Endothelial cell of umbilical vein (primary cell): ENCODE results near the gene RECK. TPM values are rescaled to one million over a fixed set of nuclear protein-coding genes. Genes with fewer than 3 reads are reported as not detected.
A peak's percentile ranks its signal among the peaks of the same experiment; 100 is the strongest.

Source experiments
- Bru-seq: library from RNA; stranded (reverse); fragments of 400-500 nt; gene quantifications from one replicate; lab custom pipeline; 2021; lab: Mats Ljungman, UMichigan
- BruChase-seq, 2 experiments: library from RNA; stranded (reverse); fragments of 400-500 nt; gene quantifications; one replicate each; lab custom pipeline; 2021; lab: Mats Ljungman, UMichigan
- BruUV-seq: library from RNA; stranded (reverse); fragments of 400-500 nt; replicated peaks from 2 replicates; lab custom pipeline; 2021; lab: Mats Ljungman, UMichigan
- CTCF ChIA-PET: fragments of 300-600, 350-600 bp; sonication (Branson Sonifier 250); formaldehyde crosslinking; loops from one replicate; lab custom pipeline; 2021; ENCODE audit warnings: antibody characterized with exemption, inconsistent platforms; lab: Charles Lee
- POLR2A ChIA-PET: fragments of 300-600, 350-600 bp; sonication (Branson Sonifier 250); formaldehyde crosslinking; loops from one replicate; lab custom pipeline; 2021; ENCODE audit warnings: antibody characterized with exemption, inconsistent platforms; lab: Charles Lee
- DNase-seq: peaks from one replicate; pipeline ENCODE4 v3.0.0-alpha.2; 2011; ENCODE audit warnings: low read depth, low spot score
- FAIRE-seq: peaks from 2 replicates; lab custom pipeline; 2011; peaks lifted over from hg19 to GRCh38; lab: Jason Lieb, UNC
- H2AFZ ChIP-seq: 2 replicates; pipeline ENCODE4 v1.6.0; 2012; ENCODE audit warnings: low read depth, low read length, control low read depth, inconsistent platforms
- H3K27ac ChIP-seq: 2 replicates; pipeline ENCODE4 v1.5.1; 2011; ENCODE audit warnings: low read depth, mild to moderate bottlenecking, control low read depth, low read length, moderate library complexity; ENCODE audit not compliant: insufficient read depth
- H3K27me3 ChIP-seq, 2 experiments: 2 replicates each; pipeline versions ENCODE4 v1.6.0 to v1.6.1; 2011; ENCODE audit warnings: low read length in 2 of 2, mixed read lengths in 1 of 2; ENCODE audit not compliant: control insufficient read depth in 2 of 2, insufficient read depth in 2 of 2
- H3K36me3 ChIP-seq, 2 experiments: 2 replicates in 1 of 2; 3 replicates in 1 of 2; pipeline ENCODE4 v1.5.1; 2011; ENCODE audit warnings: low read length in 2 of 2, mild to moderate bottlenecking in 1 of 2, moderate library complexity in 1 of 2; ENCODE audit not compliant: control insufficient read depth in 2 of 2, insufficient read depth in 2 of 2; ENCODE audit errors: extremely low read depth in 1 of 2
- H3K4me1 ChIP-seq: 3 replicates; pipeline ENCODE4 v1.5.1; 2011; ENCODE audit warnings: mild to moderate bottlenecking, low read length; ENCODE audit not compliant: control insufficient read depth, insufficient read depth; ENCODE audit errors: extremely low read depth
- H3K4me2 ChIP-seq: 2 replicates; pipeline ENCODE4 v1.6.1; 2011; ENCODE audit warnings: low read length, control low read depth, mixed read lengths; ENCODE audit not compliant: insufficient read depth
- H3K4me3 ChIP-seq, 3 experiments: fragments of 200-600 bp in 1 of 3; sonication (generic), shearing (Covaris generic) in 1 of 3; replicated peaks in 1 of 3; 2 replicates each; pipeline ENCODE4 v1.5.1; 2011 to 2016; ENCODE audit warnings: control low read depth in 3 of 3, low read length in 3 of 3, mild to moderate bottlenecking in 2 of 3, inconsistent platforms in 1 of 3, low read depth in 1 of 3, moderate library complexity in 1 of 3; ENCODE audit not compliant: insufficient read depth in 1 of 3
- H3K79me2 ChIP-seq: 2 replicates; pipeline ENCODE4 v1.6.0; 2012; ENCODE audit warnings: low read length, inconsistent platforms; ENCODE audit not compliant: control insufficient read depth, insufficient read depth
- H3K9ac ChIP-seq: replicated peaks from 2 replicates; pipeline ENCODE3; 2011; ENCODE audit warnings: low read length, control low read depth; ENCODE audit not compliant: insufficient read depth; ENCODE audit errors: extremely low read depth
- H3K9me1 ChIP-seq: replicated peaks from 3 replicates; pipeline ENCODE4 v1.6.0; 2011; ENCODE audit warnings: mild to moderate bottlenecking, low read length; ENCODE audit not compliant: control insufficient read depth, insufficient read depth; ENCODE audit errors: extremely low read depth
- H3K9me3 ChIP-seq: replicated peaks from 2 replicates; pipeline ENCODE4 v1.5.1; 2012; ENCODE audit warnings: low read length, inconsistent platforms; ENCODE audit not compliant: control insufficient read depth, insufficient read depth
- H4K20me1 ChIP-seq: replicated peaks from 2 replicates; pipeline ENCODE3; 2011; ENCODE audit warnings: mild to moderate bottlenecking, low read length; ENCODE audit not compliant: control insufficient read depth, insufficient read depth; ENCODE audit errors: extremely low read depth
- FOS ChIP-seq: IDR thresholded peaks from 2 replicates; pipeline ENCODE4 v1.6.1; 2011; ENCODE audit warnings: mild to moderate bottlenecking, low read length, moderate library complexity, borderline replicate concordance; ENCODE audit not compliant: insufficient read depth
- GATA2 ChIP-seq: IDR thresholded peaks from 2 replicates; pipeline ENCODE4 v1.7.0; 2011; ENCODE audit warnings: low read depth, mild to moderate bottlenecking, moderate library complexity, mixed read lengths, low read length; ENCODE audit not compliant: insufficient read length, insufficient read depth
- MYC ChIP-seq: IDR thresholded peaks from one replicate; pipeline ENCODE4 v1.6.1; 2011; ENCODE audit warnings: mild to moderate bottlenecking, low read depth, low read length
- POLR2A ChIP-seq: IDR thresholded peaks from 2 replicates; pipeline ENCODE4 v1.6.1; 2012; ENCODE audit warnings: low read depth, mild to moderate bottlenecking, control low read depth, low read length
- POLR2AphosphoS5 ChIP-seq: IDR thresholded peaks from 2 replicates; pipeline ENCODE4 v1.6.1; 2012; ENCODE audit warnings: low read depth, mild to moderate bottlenecking, control low read depth, low read length, moderate library complexity; ENCODE audit not compliant: insufficient read depth
- dilution Hi-C: fragments of 300-500 bp; cut with MboI; formaldehyde crosslinking; loops from one replicate; pipeline ENCODE4 v1.15.0; 2019; ENCODE audit warnings: low sequenced_read_pairs; ENCODE audit not compliant: extremely low pct_ligation_motif_present
- intact Hi-C: fragments of 100-400 bp; cut with micrococcal nuclease; formaldehyde crosslinking; loops from one replicate; pipeline ENCODE4 v1.10.0; 2022
- long read RNA-seq: library from polyadenylated mRNA; stranded (forward); transcript quantifications from one replicate; pipeline ENCODE4 v2.0.0, GENCODE V29; 2021
- polyA minus RNA-seq, 3 experiments: library from RNA; depleted of rRNA, polyadenylated mRNA; stranded (reverse); fragments of >200 nt; gene quantifications; 1 replicate in 1 of 3; 2 replicates in 2 of 3; pipeline ENCODE4 v1.2.3, GENCODE V29; 2011
- polyA plus RNA-seq, 4 experiments: library from polyadenylated mRNA; depleted of rRNA in 3 of 4; stranded (reverse) in 3 of 4; unstranded in 1 of 4; fragments of >200 nt; gene quantifications; 2 replicates each; pipeline versions ENCODE4 v1.2.1 to v1.2.3, GENCODE V29; 2011 to 2012; ENCODE audit warnings: missing spikeins in 1 of 4
- total RNA-seq: library from RNA; stranded (reverse); gene quantifications from 2 replicates; pipeline ENCODE4 v1.2.3, GENCODE V29; 2021
- TF ChIP-seq, protein P1 (sequence below), 2 donors: IDR thresholded peaks; 1 replicate in 1 of 2; 2 replicates in 1 of 2; pipeline ENCODE4 v1.5.1; 2011; ENCODE audit warnings: low read length in 2 of 2, mild to moderate bottlenecking in 2 of 2, moderate library complexity in 2 of 2, control low read depth in 1 of 2, inconsistent platforms in 1 of 2, low read depth in 1 of 2; ENCODE audit not compliant: insufficient read depth in 1 of 2; ENCODE audit errors: extremely low read depth in 1 of 2

The RECK gene
- total RNA-seq (14.1 and 14.5 TPM in 2 replicates), polyA plus RNA-seq (12.0 and 12.4 TPM in 2 replicates), polyA minus RNA-seq (17.2 and 19.1 TPM in 2 replicates), Bru-seq, nascent RNA (percentile 69 among the genes with signal in this experiment), BruChase-seq, experiment 1, labeled RNA remaining after a 6-hour chase (percentile 56 among the genes with signal in this experiment), BruChase-seq, experiment 2, labeled RNA remaining after a 2-hour chase (percentile 60 among the genes with signal in this experiment)
- 13.7 and 15.4 TPM in 2 replicates for polyA plus RNA-seq (2011; cell fraction: cytosol; rRNA removed)
- 12.5 and 15.5 TPM in 2 replicates for polyA plus RNA-seq (2011; cell fraction: nucleus; rRNA removed)
- polyA plus RNA-seq (2012) = 22.2 and 22.3 TPM in 2 replicates
- polyA minus RNA-seq (2011; cell fraction: cytosol; rRNA and poly(A)+ RNA removed) = 0.31 TPM
- polyA minus RNA-seq (2011; cell fraction: nucleus; rRNA and poly(A)+ RNA removed) = 7.3 and 9.6 TPM in 2 replicates
- long read RNA-seq, full-length matches to known transcripts = 29 of 78 reads
- long read RNA-seq, partial matches to known transcripts = 7 of 78 reads
- long read RNA-seq, other reads (novel, unspliced or antisense) = 42 of 78 reads

- no peaks in the 10 kb centered on the region for H4K20me1 ChIP-seq
- H2AFZ ChIP-seq = peak within 1 kb of the TSS; percentile 95
- peaks cover 35% of the 10 kb centered on the region for H3K79me2 ChIP-seq
- peak within 1 kb of the TSS; percentile 93 for H3K4me2 ChIP-seq
- no TSS peak for BruUV-seq
- dilution Hi-C loops (no loop called here), intact Hi-C loops (no loop called here)
- DNase-seq = peak; percentile 72
- POLR2A ChIA-PET = interaction anchor here (1.7 kb wide), 1 partner anchor 154 kb away, joined by 4 read pairs; the partner anchor contains the start of gene CLTA
- peak; percentile 88 for FAIRE-seq
- peak; percentile 77 for TF ChIP-seq POLR2A
- peak; percentile 86 for TF ChIP-seq POLR2AphosphoS5
- TF ChIP-seq GATA2 = no peak
- no peak for TF ChIP-seq FOS
- TF ChIP-seq, protein P1, sequence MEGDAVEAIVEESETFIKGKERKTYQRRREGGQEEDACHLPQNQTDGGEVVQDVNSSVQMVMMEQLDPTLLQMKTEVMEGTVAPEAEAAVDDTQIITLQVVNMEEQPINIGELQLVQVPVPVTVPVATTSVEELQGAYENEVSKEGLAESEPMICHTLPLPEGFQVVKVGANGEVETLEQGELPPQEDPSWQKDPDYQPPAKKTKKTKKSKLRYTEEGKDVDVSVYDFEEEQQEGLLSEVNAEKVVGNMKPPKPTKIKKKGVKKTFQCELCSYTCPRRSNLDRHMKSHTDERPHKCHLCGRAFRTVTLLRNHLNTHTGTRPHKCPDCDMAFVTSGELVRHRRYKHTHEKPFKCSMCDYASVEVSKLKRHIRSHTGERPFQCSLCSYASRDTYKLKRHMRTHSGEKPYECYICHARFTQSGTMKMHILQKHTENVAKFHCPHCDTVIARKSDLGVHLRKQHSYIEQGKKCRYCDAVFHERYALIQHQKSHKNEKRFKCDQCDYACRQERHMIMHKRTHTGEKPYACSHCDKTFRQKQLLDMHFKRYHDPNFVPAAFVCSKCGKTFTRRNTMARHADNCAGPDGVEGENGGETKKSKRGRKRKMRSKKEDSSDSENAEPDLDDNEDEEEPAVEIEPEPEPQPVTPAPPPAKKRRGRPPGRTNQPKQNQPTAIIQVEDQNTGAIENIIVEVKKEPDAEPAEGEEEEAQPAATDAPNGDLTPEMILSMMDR (IDR thresholded peaks at IDR 0.05; ENCODE audit: extremely low read depth in 1 of 2, insufficient read depth in 1 of 2, low read depth in 1 of 2, low read length in 2 of 2) = no peak
- no peak for TF ChIP-seq MYC
- peaks cover 34% of the 10 kb centered on the region for H3K4me1 ChIP-seq
- H3K27me3 ChIP-seq = no peaks in the 10 kb centered on the region
- CTCF ChIA-PET = interaction anchor here (0.9 to 2.2 kb wide), 8 partner anchors 14 to 211 kb away, joined by 3 to 10 read pairs (median 3); no protein-coding TSS in a partner anchor
- H3K9ac ChIP-seq = peak within 1 kb of the TSS; percentile 83
- H3K9me1 ChIP-seq = no peaks in the 10 kb centered on the region
- H3K4me3 ChIP-seq = peak within 1 kb of the TSS; percentile 76 to 89 (median 81)
- no peaks in the 10 kb centered on the region for H3K9me3 ChIP-seq
- no peaks in the 10 kb centered on the region for H3K36me3 ChIP-seq
- peak within 1 kb of the TSS; percentile 72 for H3K27ac ChIP-seq
Measured at GRCh38 chr9:36036780-36037548, at the start of gene RECK. TSS of gene RECK (plus strand) at chr9:36036913. CDS start at chr9:36036999, 86 bp downstream.
